Measurements from ENCODE around the gene CC2D1A.
A peak's percentile ranks its signal among the peaks of the same experiment; 100 is the strongest.

Gene CC2D1A

GRCh38 chr19:13978351-13979243 is 72.6 kb downstream of the CC2D1A start:
- no peak overlapping the region for H3K4me3 ChIP-seq (replicated peaks; ENCODE audit: insufficient read depth, low read length)
- no peak for TF ChIP-seq GABPA (IDR thresholded peaks at IDR 0.05; ENCODE audit: low read depth)
- no peaks in the 10 kb centered on the region for H3K27me3 ChIP-seq (ENCODE audit: insufficient read depth, poor library complexity, severe bottlenecking)
- H3K27ac ChIP-seq (replicated peaks) = no peak overlapping the region
- DNase-seq (ENCODE audit: low read depth in 1 of 2, low spot score in 1 of 2) = no peak

GRCh38 chr19:13979244-13979615 is 73.2 kb downstream of the CC2D1A start:
- Histone ChIP-seq H3K27me3 (ENCODE audit: insufficient read depth, poor library complexity, severe bottlenecking) (no peaks in the 10 kb centered on the region), H3K4me3 (replicated peaks; ENCODE audit: insufficient read depth, low read length) (no peak overlapping the region), H3K27ac (replicated peaks) (no peak overlapping the region)
- TF ChIP-seq POLR2AphosphoS5 (IDR thresholded peaks at IDR 0.05; ENCODE audit: low read depth) (no peak), CTCF (IDR thresholded peaks at IDR 0.05; ENCODE audit: insufficient read depth, low read length) (no peak), GABPA (IDR thresholded peaks at IDR 0.05; ENCODE audit: low read depth) (no peak), SPI1 (IDR thresholded peaks at IDR 0.05; ENCODE audit: borderline replicate concordance, low read depth) (no peak)
- TF ChIP-seq, protein P1, sequence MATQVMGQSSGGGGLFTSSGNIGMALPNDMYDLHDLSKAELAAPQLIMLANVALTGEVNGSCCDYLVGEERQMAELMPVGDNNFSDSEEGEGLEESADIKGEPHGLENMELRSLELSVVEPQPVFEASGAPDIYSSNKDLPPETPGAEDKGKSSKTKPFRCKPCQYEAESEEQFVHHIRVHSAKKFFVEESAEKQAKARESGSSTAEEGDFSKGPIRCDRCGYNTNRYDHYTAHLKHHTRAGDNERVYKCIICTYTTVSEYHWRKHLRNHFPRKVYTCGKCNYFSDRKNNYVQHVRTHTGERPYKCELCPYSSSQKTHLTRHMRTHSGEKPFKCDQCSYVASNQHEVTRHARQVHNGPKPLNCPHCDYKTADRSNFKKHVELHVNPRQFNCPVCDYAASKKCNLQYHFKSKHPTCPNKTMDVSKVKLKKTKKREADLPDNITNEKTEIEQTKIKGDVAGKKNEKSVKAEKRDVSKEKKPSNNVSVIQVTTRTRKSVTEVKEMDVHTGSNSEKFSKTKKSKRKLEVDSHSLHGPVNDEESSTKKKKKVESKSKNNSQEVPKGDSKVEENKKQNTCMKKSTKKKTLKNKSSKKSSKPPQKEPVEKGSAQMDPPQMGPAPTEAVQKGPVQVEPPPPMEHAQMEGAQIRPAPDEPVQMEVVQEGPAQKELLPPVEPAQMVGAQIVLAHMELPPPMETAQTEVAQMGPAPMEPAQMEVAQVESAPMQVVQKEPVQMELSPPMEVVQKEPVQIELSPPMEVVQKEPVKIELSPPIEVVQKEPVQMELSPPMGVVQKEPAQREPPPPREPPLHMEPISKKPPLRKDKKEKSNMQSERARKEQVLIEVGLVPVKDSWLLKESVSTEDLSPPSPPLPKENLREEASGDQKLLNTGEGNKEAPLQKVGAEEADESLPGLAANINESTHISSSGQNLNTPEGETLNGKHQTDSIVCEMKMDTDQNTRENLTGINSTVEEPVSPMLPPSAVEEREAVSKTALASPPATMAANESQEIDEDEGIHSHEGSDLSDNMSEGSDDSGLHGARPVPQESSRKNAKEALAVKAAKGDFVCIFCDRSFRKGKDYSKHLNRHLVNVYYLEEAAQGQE (IDR thresholded peaks at IDR 0.05; ENCODE audit: insufficient replicate concordance, low read depth) = no peak
- DNase-seq (ENCODE audit: low read depth in 1 of 2, low spot score in 1 of 2) = no peak

DNA sequence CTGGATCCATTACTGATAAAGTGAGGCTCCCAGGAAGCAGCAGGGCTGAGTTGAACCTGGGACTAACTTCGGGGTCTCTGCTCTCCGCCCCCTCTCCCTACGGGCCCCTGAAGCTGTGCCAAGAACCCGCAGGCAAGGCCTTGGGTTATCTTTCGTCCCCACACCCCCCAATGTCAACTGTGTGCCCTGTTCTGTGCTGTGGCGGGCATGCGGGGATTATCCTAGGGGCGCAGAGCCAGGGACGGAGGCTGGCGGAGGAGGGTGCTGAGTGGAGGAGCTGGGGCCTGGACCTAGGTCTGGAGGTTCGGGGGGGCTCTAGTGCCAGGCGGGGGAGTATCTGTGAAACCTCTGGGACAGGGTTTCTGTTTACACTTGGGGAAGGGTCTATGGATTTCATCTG is 73.7 kb downstream of the CC2D1A start:
- H3K27me3 ChIP-seq (ENCODE audit: insufficient read depth, poor library complexity, severe bottlenecking) = no peaks in the 10 kb centered on the region
- no peak overlapping the region for H3K4me3 ChIP-seq (replicated peaks; ENCODE audit: insufficient read depth, low read length)
- DNase-seq (ENCODE audit: low read depth in 1 of 2, low spot score in 1 of 2) = no peak
- no peak overlapping the region for H3K27ac ChIP-seq (replicated peaks)
- no peak for TF ChIP-seq POLR2AphosphoS5 (IDR thresholded peaks at IDR 0.05; ENCODE audit: low read depth)

GRCh38 chr19:13980340-13980739 is 74.3 kb downstream of the CC2D1A start:
- TF ChIP-seq GABPA (IDR thresholded peaks at IDR 0.05; ENCODE audit: low read depth) (no peak), POLR2AphosphoS5 (IDR thresholded peaks at IDR 0.05; ENCODE audit: low read depth) (no peak), SPI1 (IDR thresholded peaks at IDR 0.05; ENCODE audit: borderline replicate concordance, low read depth) (no peak), CTCF (IDR thresholded peaks at IDR 0.05; ENCODE audit: insufficient read depth, low read length) (no peak)
- TF ChIP-seq, protein P1 (IDR thresholded peaks at IDR 0.05; ENCODE audit: insufficient replicate concordance, low read depth) = no peak
- no peak overlapping the region for H3K4me3 ChIP-seq (replicated peaks; ENCODE audit: insufficient read depth, low read length)
- no peak for DNase-seq (ENCODE audit: low read depth in 1 of 2, low spot score in 1 of 2)
- no peak overlapping the region for H3K27ac ChIP-seq (replicated peaks)
- H3K27me3 ChIP-seq (ENCODE audit: insufficient read depth, poor library complexity, severe bottlenecking) = no peaks in the 10 kb centered on the region

Small RNA genes lying within 50 kb of the gene (microRNA-seq; reads per million reads assigned to microRNA genes)
- gene MIR181C (65.7 reads per million, percentile 65 among the genes with 10 or more reads in this experiment), gene MIR181D (19.9 reads per million, percentile 45 among the genes with 10 or more reads in this experiment)
